ENCODE measurements around the gene CAMKV. TPM values are rescaled to one million over a fixed set of nuclear protein-coding genes. Genes with fewer than 3 reads are reported as not detected.

CAMKV gene
- total and polyA plus RNA-seq, 10 of the 15 experiments (the other 5 are each of a cell fraction or from before 2014, with no cell fraction given): 0.06 to 0.20 TPM; not detected in 8

DNA sequence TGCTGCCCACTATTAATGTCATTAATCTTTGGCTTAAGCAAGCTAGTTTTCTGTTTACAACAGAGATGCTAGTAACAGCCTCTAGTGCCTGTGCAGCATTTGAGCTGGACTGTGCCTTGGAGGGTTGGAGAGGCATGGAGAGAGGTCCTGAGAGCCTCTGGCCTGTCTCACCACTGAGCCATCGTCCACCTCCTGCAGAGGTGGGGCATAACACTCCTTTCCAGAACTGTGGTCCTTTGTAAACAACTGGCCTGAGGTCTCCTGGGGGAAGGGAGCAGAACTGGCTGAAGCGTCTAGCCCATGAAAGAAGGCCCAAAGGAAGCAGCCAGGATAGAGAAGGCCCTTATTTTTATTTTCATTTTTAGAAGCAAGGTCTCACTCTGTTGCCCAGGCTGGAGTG lies 10.0 kb upstream of the CAMKV start:
- CTCF ChIA-PET: interaction anchor here (1.0 kb wide), 2 partner anchors 27 to 66 kb away, joined by 3 to 5 read pairs; partner anchors contain the start of gene UBA7
- TF ChIP-seq, protein P1, sequence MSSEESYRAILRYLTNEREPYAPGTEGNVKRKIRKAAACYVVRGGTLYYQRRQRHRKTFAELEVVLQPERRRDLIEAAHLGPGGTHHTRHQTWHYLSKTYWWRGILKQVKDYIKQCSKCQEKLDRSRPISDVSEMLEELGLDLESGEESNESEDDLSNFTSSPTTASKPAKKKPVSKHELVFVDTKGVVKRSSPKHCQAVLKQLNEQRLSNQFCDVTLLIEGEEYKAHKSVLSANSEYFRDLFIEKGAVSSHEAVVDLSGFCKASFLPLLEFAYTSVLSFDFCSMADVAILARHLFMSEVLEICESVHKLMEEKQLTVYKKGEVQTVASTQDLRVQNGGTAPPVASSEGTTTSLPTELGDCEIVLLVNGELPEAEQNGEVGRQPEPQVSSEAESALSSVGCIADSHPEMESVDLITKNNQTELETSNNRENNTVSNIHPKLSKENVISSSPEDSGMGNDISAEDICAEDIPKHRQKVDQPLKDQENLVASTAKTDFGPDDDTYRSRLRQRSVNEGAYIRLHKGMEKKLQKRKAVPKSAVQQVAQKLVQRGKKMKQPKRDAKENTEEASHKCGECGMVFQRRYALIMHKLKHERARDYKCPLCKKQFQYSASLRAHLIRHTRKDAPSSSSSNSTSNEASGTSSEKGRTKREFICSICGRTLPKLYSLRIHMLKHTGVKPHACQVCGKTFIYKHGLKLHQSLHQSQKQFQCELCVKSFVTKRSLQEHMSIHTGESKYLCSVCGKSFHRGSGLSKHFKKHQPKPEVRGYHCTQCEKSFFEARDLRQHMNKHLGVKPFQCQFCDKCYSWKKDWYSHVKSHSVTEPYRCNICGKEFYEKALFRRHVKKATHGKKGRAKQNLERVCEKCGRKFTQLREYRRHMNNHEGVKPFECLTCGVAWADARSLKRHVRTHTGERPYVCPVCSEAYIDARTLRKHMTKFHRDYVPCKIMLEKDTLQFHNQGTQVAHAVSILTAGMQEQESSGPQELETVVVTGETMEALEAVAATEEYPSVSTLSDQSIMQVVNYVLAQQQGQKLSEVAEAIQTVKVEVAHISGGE (CRISPR knock-in tag; IDR thresholded peaks at IDR 0.05): no peak
- TF ChIP-seq, protein P2, sequence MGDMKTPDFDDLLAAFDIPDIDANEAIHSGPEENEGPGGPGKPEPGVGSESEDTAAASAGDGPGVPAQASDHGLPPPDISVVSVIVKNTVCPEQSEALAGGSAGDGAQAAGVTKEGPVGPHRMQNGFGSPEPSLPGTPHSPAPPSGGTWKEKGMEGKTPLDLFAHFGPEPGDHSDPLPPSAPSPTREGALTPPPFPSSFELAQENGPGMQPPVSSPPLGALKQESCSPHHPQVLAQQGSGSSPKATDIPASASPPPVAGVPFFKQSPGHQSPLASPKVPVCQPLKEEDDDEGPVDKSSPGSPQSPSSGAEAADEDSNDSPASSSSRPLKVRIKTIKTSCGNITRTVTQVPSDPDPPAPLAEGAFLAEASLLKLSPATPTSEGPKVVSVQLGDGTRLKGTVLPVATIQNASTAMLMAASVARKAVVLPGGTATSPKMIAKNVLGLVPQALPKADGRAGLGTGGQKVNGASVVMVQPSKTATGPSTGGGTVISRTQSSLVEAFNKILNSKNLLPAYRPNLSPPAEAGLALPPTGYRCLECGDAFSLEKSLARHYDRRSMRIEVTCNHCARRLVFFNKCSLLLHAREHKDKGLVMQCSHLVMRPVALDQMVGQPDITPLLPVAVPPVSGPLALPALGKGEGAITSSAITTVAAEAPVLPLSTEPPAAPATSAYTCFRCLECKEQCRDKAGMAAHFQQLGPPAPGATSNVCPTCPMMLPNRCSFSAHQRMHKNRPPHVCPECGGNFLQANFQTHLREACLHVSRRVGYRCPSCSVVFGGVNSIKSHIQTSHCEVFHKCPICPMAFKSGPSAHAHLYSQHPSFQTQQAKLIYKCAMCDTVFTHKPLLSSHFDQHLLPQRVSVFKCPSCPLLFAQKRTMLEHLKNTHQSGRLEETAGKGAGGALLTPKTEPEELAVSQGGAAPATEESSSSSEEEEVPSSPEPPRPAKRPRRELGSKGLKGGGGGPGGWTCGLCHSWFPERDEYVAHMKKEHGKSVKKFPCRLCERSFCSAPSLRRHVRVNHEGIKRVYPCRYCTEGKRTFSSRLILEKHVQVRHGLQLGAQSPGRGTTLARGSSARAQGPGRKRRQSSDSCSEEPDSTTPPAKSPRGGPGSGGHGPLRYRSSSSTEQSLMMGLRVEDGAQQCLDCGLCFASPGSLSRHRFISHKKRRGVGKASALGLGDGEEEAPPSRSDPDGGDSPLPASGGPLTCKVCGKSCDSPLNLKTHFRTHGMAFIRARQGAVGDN (IDR thresholded peaks at IDR 0.05): no peak

More for the DNA sequence above, 10.0 kb upstream of the CAMKV start:
- DNase-seq (ENCODE audit: low read depth, low spot score) (no peak), FAIRE-seq (no peak), ATAC-seq (no peak)
- H3K4me1 ChIP-seq (ENCODE audit: control insufficient read depth, insufficient read depth, low read length): no peaks in the 10 kb centered on the region
- H3K9me3 ChIP-seq (replicated peaks; ENCODE audit: control insufficient read depth, insufficient read depth, low read length): no peaks in the 10 kb centered on the region
- H3K4me2 ChIP-seq (ENCODE audit: control insufficient read depth, insufficient read depth): no peak overlapping the region
- H3K79me2 ChIP-seq (ENCODE audit: control insufficient read depth, insufficient read depth, low read length): no peaks in the 10 kb centered on the region
- H3K36me3 ChIP-seq (ENCODE audit: control insufficient read depth in 2 of 2, insufficient read depth in 2 of 2, low read length in 1 of 2): no peaks in the 10 kb centered on the region
- no peak overlapping the region for H3K9ac ChIP-seq (ENCODE audit: control insufficient read depth, insufficient read depth, low read length)
- no peak overlapping the region for H3K4me3 ChIP-seq
- RAD21 ChIA-PET (ENCODE audit: unreplicated experiment): interaction anchor here (1.1 kb wide), 1 partner anchor 75 kb away, joined by 4 read pairs; no protein-coding TSS in a partner anchor
- intact Hi-C loops (cut with micrococcal nuclease; ENCODE audit: unreplicated experiment): no loop called here
- no TSS peak for BruUV-seq (replicated peaks)
- SMC1A ChIA-PET (ENCODE audit: uncharacterized antibody, unreplicated experiment): no interaction called here
- no peak overlapping the region for H3K27ac ChIP-seq (ENCODE audit: control insufficient read depth, insufficient read depth)
- peaks cover 0 to 2% of the 10 kb centered on the region in 2 experiments; a peak in 2 of 4 replicates for H3K27me3 ChIP-seq (replicated peaks in 1 of 2; ENCODE audit: control insufficient read depth in 2 of 2, insufficient read depth in 2 of 2, low read length in 1 of 2)
- in situ Hi-C loops (cut with MboI): no loop called here
- H2AFZ ChIP-seq (ENCODE audit: control insufficient read depth, low read depth, low read length): no peak overlapping the region
- H4K20me1 ChIP-seq (ENCODE audit: control insufficient read depth, insufficient read depth): no peaks in the 10 kb centered on the region
- POLR2A ChIA-PET: interaction anchor here (0.5 kb wide), 1 partner anchor 53 kb away, joined by 5 read pairs; no protein-coding TSS in a partner anchor
- 6% methylated on average over 2 of the region's 2 CpGs for WGBS (ENCODE audit: insufficient coverage, insufficient replicate concordance, low lambda C conversion rate, missing lambda C conversion rate)

Measured in GM12878 (cell line).